A549 (cell line): Measurements from ENCODE around the gene PCDH9.

Experiments
- BHLHE40 ChIP-seq: IDR thresholded peaks from 2 replicates; pipeline ENCODE4 v1.6.1; 2012; ENCODE audit warnings: low read depth, low read length, inconsistent platforms
- CTCF ChIP-seq: fragments of >200 bp; sonication (Bioruptor Twin); formaldehyde crosslinking; IDR thresholded peaks from 3 replicates; pipeline ENCODE4 v1.5.1; 2016
- HMGXB4 ChIP-seq: fragments of 250-450 bp; sonication (Bioruptor Pico); IDR thresholded peaks from 2 replicates; pipeline ENCODE4 v1.5.0; 2021; ENCODE audit warnings: mild to moderate bottlenecking, moderate library complexity, borderline replicate concordance
- KDM5A ChIP-seq: fragments of 200-600 bp; sonication (generic); IDR thresholded peaks from 2 replicates; pipeline ENCODE4 v1.6.1; 2016; ENCODE audit warnings: antibody characterized with exemption, mild to moderate bottlenecking
- MYC ChIP-seq: IDR thresholded peaks from 2 replicates; pipeline ENCODE4 v1.6.1; 2012; ENCODE audit warnings: mild to moderate bottlenecking, inconsistent platforms, low read length, improper control_type of control experiment, borderline replicate concordance
- POLR2A ChIP-seq: IDR thresholded peaks from 2 replicates; pipeline ENCODE4 v1.6.1; 2012; ENCODE audit warnings: mild to moderate bottlenecking, low read length
- USF2 ChIP-seq: fragments of 450-650 bp; IDR thresholded peaks from 2 replicates; pipeline ENCODE4 v1.6.1; 2014; ENCODE audit warnings: antibody characterized with exemption

- TF ChIP-seq USF2 (no peak), CTCF (no peak), KDM5A (no peak), HMGXB4 (CRISPR knock-in tag) (no peak), BHLHE40 (no peak), MYC (no peak), POLR2A (no peak)
Measured at GRCh38 chr13:66468656-66469055, 761.5 kb downstream of the PCDH9 start.
